AG04450 (cell line): ENCODE data around the gene MYO16. TPM values are rescaled to one million over a fixed set of nuclear protein-coding genes. Genes with fewer than 3 reads are reported as not detected.

Experiments used
- CTCF ChIA-PET: fragments of 300-600, 350-600 bp; formaldehyde crosslinking; extraction: SDS; loops from one replicate; lab custom pipeline; 2022; ENCODE audit warnings: antibody characterized with exemption, inconsistent platforms; lab: Charles Lee
- POLR2A ChIA-PET: fragments of 350-600 bp; formaldehyde crosslinking; extraction: SDS; loops from one replicate; lab custom pipeline; 2021; ENCODE audit warnings: antibody characterized with exemption, inconsistent platforms; lab: Yijun Ruan, JAX
- DNase-seq: peaks from one replicate; pipeline ENCODE4 v3.0.0-alpha.2; 2011; ENCODE audit warnings: low read depth, low spot score
- H3K27ac ChIP-seq: one replicate; pipeline ENCODE4 v1.5.1; 2012; ENCODE audit warnings: low read depth, low read length, control low read depth
- H3K27me3 ChIP-seq: one replicate; pipeline ENCODE4 v1.6.0; 2012; ENCODE audit warnings: low read length; ENCODE audit not compliant: control insufficient read depth, insufficient read depth
- H3K4me3 ChIP-seq: 2 replicates; pipeline ENCODE4 v1.5.1; 2011; ENCODE audit warnings: mild to moderate bottlenecking, low read depth, low read length, control low read depth
- H3K9me3 ChIP-seq: 2 replicates; pipeline ENCODE4 v1.5.1; 2012; ENCODE audit warnings: low read length; ENCODE audit not compliant: control insufficient read depth, insufficient read depth
- CTCF ChIP-seq: IDR thresholded peaks from 2 replicates; pipeline ENCODE4 v1.5.1; 2011; ENCODE audit warnings: low read depth, low read length, control low read depth, inconsistent platforms
- polyA plus RNA-seq: library from polyadenylated mRNA; depleted of rRNA; stranded (reverse); fragments of >200 nt; gene quantifications from 2 replicates; pipeline ENCODE4 v1.2.3, GENCODE V29; 2011

MYO16 gene
- polyA plus RNA-seq, 1 experiment = 0.02 TPM

- Histone ChIP-seq H3K27me3 (no peaks in the 10 kb centered on the region), H3K9me3 (no peaks in the 10 kb centered on the region), H3K4me3 (no peak overlapping the region), H3K27ac (no peak overlapping the region)
- POLR2A ChIA-PET = no interaction called here
- CTCF ChIA-PET = interaction anchor here (0.7 to 2.0 kb wide), 4 partner anchors 182 to 1153 kb away, joined by 3 to 10 read pairs (median 4); no protein-coding TSS in a partner anchor
- TF ChIP-seq CTCF = no peak
- DNase-seq = no peak
These were observed 333.2 kb downstream of the MYO16 start for GRCh38 chr13:108962654-108963053.

GRCh38 chr13:108963276-108963810, 333.9 kb downstream of the MYO16 start:
- CTCF ChIA-PET = interaction anchor here (0.7 to 2.0 kb wide), 4 partner anchors 182 to 1153 kb away, joined by 3 to 10 read pairs (median 4); no protein-coding TSS in a partner anchor
- Histone ChIP-seq H3K4me3 (no peak overlapping the region), H3K27ac (no peak overlapping the region), H3K27me3 (no peaks in the 10 kb centered on the region), H3K9me3 (no peaks in the 10 kb centered on the region)
- POLR2A ChIA-PET = no interaction called here
- no peak for TF ChIP-seq CTCF
- DNase-seq = no peak

- Histone ChIP-seq H3K27ac (no peak overlapping the region), H3K27me3 (no peaks in the 10 kb centered on the region), H3K4me3 (no peak overlapping the region), H3K9me3 (no peaks in the 10 kb centered on the region)
- POLR2A ChIA-PET = no interaction called here
- CTCF ChIA-PET = interaction anchor here (1.4 to 2.0 kb wide), 3 partner anchors 819 to 1152 kb away, joined by 3 to 10 read pairs (median 6); no protein-coding TSS in a partner anchor
- peak; percentile 36 for DNase-seq
- TF ChIP-seq CTCF = no peak
These were observed 334.6 kb downstream of the MYO16 start for GRCh38 chr13:108963846-108964600.

- no peak for TF ChIP-seq CTCF
- Histone ChIP-seq H3K9me3 (no peaks in the 10 kb centered on the region), H3K27ac (no peak overlapping the region), H3K27me3 (no peaks in the 10 kb centered on the region), H3K4me3 (no peak overlapping the region)
- POLR2A ChIA-PET = interaction anchor here (0.6 kb wide), 1 partner anchor 49 kb away, joined by 4 read pairs; no protein-coding TSS in a partner anchor
- CTCF ChIA-PET = interaction anchor here (0.6 kb wide), 1 partner anchor 300 kb away, joined by 4 read pairs; no protein-coding TSS in a partner anchor
- DNase-seq = no peak
These were observed 335.2 kb downstream of the MYO16 start for GRCh38 chr13:108964606-108965005.

GRCh38 chr13:108967371-108967770, 338.0 kb downstream of the MYO16 start:
- Histone ChIP-seq H3K4me3 (no peak overlapping the region), H3K27ac (no peak overlapping the region), H3K27me3 (no peaks in the 10 kb centered on the region), H3K9me3 (no peaks in the 10 kb centered on the region)
- ChIA-PET POLR2A (no interaction called here), CTCF (no interaction called here)
- DNase-seq = no peak
- TF ChIP-seq CTCF = no peak
